Lower leg skin (tissue), 4 donors: ENCODE results near the gene DICER1. TPM values are rescaled to one million over a fixed set of nuclear protein-coding genes. Genes with fewer than 3 reads are reported as not detected.

Source experiments
- DNase-seq, 2 donors: peaks; one replicate each; pipeline ENCODE4 v3.0.0-alpha.2; 2019; ENCODE audit warnings: low spot score in 2 of 2
- H3K4me3 ChIP-seq: fragments of 200-600 bp; sonication (generic); 2 replicates; pipeline ENCODE4 v1.5.1; 2017; ENCODE audit warnings: mild to moderate bottlenecking, low read depth; ENCODE audit not compliant: poor library complexity, severe bottlenecking
- CTCF ChIP-seq, 3 donors: fragments of 450-650 bp; IDR thresholded peaks; one replicate each; pipeline ENCODE4 v1.5.1; 2016; ENCODE audit warnings: antibody characterized with exemption in 3 of 3, mild to moderate bottlenecking in 3 of 3, moderate library complexity in 2 of 3
- POLR2A ChIP-seq, 2 donors: fragments of 450-650 bp; IDR thresholded peaks; one replicate each; pipeline ENCODE4 v1.6.1; 2016 to 2017; ENCODE audit warnings: antibody characterized with exemption in 2 of 2, mild to moderate bottlenecking in 1 of 2, moderate library complexity in 1 of 2
- WGBS, 2 donors: methylation state at CpG; one replicate each; pipeline ENCODE4 v1.1.5; 2018; 5-methylcytosine and 5-hydroxymethylcytosine counted together
- intact Hi-C: fragments of 100-400 bp; cut with DNase I; formaldehyde crosslinking; loops from one replicate; pipeline ENCODE4 v1.15.0; 2023; ENCODE audit warnings: low total_unique reads
- total RNA-seq, 4 donors: library from RNA; depleted of rRNA; stranded (reverse); fragments of >200 nt; gene quantifications; one replicate each; pipeline ENCODE4 v1.1.0, GENCODE V29; 2016

The DICER1 gene
- total RNA-seq, 4 donors from 2014 or later: 32.8 to 70.4 (median 45.0) TPM

GRCh38 chr14:95150910-95151309, 6.4 kb downstream of the DICER1 start:
- 72 to 76% methylated on average over 2 of the region's 2 CpGs for WGBS, 2 donors
- intact Hi-C loops: no loop called here
- H3K4me3 ChIP-seq: no peak overlapping the region
- TF ChIP-seq POLR2A (IDR thresholded peaks at IDR 0.05) (no peak), CTCF (IDR thresholded peaks at IDR 0.05) (no peak)
- DNase-seq: no peak

- TF ChIP-seq CTCF (IDR thresholded peaks at IDR 0.05): no peak
- intact Hi-C loops: no loop called here
- no peak overlapping the region for H3K4me3 ChIP-seq
- 58 to 63% methylated on average over 3 of the region's 3 CpGs for WGBS, 2 donors
- DNase-seq: no peak
These were observed 7.9 kb downstream of the DICER1 start for GRCh38 chr14:95149441-95149840.

- H3K4me3 ChIP-seq: no peak overlapping the region
- DNase-seq: no peak
- 87 to 89% methylated on average over 7 of the region's 7 CpGs for WGBS, 2 donors
- no peak for TF ChIP-seq CTCF (IDR thresholded peaks at IDR 0.05)
- no peak for TF ChIP-seq POLR2A (IDR thresholded peaks at IDR 0.05)
- intact Hi-C loops: no loop called here
These were observed 9.7 kb downstream of the DICER1 start for GRCh38 chr14:95147597-95147996.

GRCh38 chr14:95146079-95146771, 11.1 kb downstream of the DICER1 start:
- TF ChIP-seq CTCF (IDR thresholded peaks at IDR 0.05) (no peak), POLR2A (IDR thresholded peaks at IDR 0.05) (no peak)
- DNase-seq: no peak
- 47 to 55% methylated on average over 10 of the region's 10 CpGs for WGBS, 2 donors

GRCh38 chr14:95144849-95145248, 12.5 kb downstream of the DICER1 start:
- WGBS, 2 donors: 92 to 100% methylated on average over 2 of the region's 2 CpGs
- no peak for TF ChIP-seq POLR2A (IDR thresholded peaks at IDR 0.05)
- TF ChIP-seq CTCF (IDR thresholded peaks at IDR 0.05): no peak
- intact Hi-C loops: no loop called here
- no peak overlapping the region for H3K4me3 ChIP-seq
- DNase-seq: no peak

More at GRCh38 chr14:95146079-95146771, 11.1 kb downstream of the DICER1 start:
- no peak overlapping the region for H3K4me3 ChIP-seq
- intact Hi-C loops: no loop called here
